Endothelial cell (in vitro differentiated cells): Measurements from ENCODE around the gene NELFA. TPM values are rescaled to one million over a fixed set of nuclear protein-coding genes. Genes with fewer than 3 reads are reported as not detected.

ENCODE experiments used
- DNase-seq: peaks from one replicate; pipeline ENCODE4 v3.0.0; 2021; ENCODE audit warnings: low spot score
- H3K27ac Mint-ChIP-seq: one replicate; pipeline ENCODE4 v1.8.0; 2021; ENCODE audit warnings: mixed read lengths, inconsistent platforms; ENCODE audit not compliant: unreplicated experiment
- H3K27me3 Mint-ChIP-seq: one replicate; pipeline ENCODE4 v1.8.0; 2021; ENCODE audit warnings: mild to moderate bottlenecking, moderate library complexity, mixed read lengths, inconsistent platforms; ENCODE audit not compliant: unreplicated experiment
- H3K36me3 Mint-ChIP-seq: one replicate; pipeline ENCODE4 v1.8.0; 2021; ENCODE audit warnings: mild to moderate bottlenecking, low read depth, mixed read lengths, inconsistent platforms; ENCODE audit not compliant: unreplicated experiment
- H3K4me1 Mint-ChIP-seq: one replicate; pipeline ENCODE4 v1.8.0; 2021; ENCODE audit warnings: mild to moderate bottlenecking, mixed read lengths, inconsistent platforms; ENCODE audit not compliant: unreplicated experiment
- H3K4me3 Mint-ChIP-seq: one replicate; pipeline ENCODE4 v1.8.0; 2021; ENCODE audit warnings: mild to moderate bottlenecking, mixed read lengths, inconsistent platforms; ENCODE audit not compliant: unreplicated experiment
- H3K9me3 Mint-ChIP-seq: one replicate; pipeline ENCODE4 v1.8.0; 2021; ENCODE audit warnings: mixed read lengths, inconsistent platforms; ENCODE audit not compliant: unreplicated experiment
- total RNA-seq: library from RNA; stranded (reverse); fragmentation: NEBNext Ultra II Directional; extraction: Animal tissue kit (Norgen Biotek cat#: 25700); gene quantifications from one replicate; pipeline ENCODE4 v1.2.1, GENCODE V29; 2021; ENCODE audit not compliant: unreplicated experiment
- TF ChIP-seq, protein P1 (sequence below): fragments of 200-600 bp; sonication (generic); IDR thresholded peaks from one replicate; pipeline ENCODE4 v1.5.0; 2021; ENCODE audit warnings: antibody characterized with exemption; ENCODE audit not compliant: unreplicated experiment

NELFA gene
- total RNA-seq, 1 donor from 2014 or later, result 30.2 TPM

- Mint-ChIP-seq H3K27me3 (peaks cover 4% of the 10 kb centered on the region), H3K4me1 (no peaks in the 10 kb centered on the region), H3K4me3 (no peak overlapping the region), H3K9me3 (no peaks in the 10 kb centered on the region), H3K27ac (no peak overlapping the region), H3K36me3 (peaks cover 8% of the 10 kb centered on the region)
- TF ChIP-seq, protein P1, sequence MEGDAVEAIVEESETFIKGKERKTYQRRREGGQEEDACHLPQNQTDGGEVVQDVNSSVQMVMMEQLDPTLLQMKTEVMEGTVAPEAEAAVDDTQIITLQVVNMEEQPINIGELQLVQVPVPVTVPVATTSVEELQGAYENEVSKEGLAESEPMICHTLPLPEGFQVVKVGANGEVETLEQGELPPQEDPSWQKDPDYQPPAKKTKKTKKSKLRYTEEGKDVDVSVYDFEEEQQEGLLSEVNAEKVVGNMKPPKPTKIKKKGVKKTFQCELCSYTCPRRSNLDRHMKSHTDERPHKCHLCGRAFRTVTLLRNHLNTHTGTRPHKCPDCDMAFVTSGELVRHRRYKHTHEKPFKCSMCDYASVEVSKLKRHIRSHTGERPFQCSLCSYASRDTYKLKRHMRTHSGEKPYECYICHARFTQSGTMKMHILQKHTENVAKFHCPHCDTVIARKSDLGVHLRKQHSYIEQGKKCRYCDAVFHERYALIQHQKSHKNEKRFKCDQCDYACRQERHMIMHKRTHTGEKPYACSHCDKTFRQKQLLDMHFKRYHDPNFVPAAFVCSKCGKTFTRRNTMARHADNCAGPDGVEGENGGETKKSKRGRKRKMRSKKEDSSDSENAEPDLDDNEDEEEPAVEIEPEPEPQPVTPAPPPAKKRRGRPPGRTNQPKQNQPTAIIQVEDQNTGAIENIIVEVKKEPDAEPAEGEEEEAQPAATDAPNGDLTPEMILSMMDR, result no peak
- no peak for DNase-seq
Measured at GRCh38 chr4:1990348-1990645, 18.5 kb downstream of the NELFA start.

- Mint-ChIP-seq H3K4me1 (no peaks in the 10 kb centered on the region), H3K27ac (no peak overlapping the region), H3K36me3 (peaks cover 8% of the 10 kb centered on the region), H3K4me3 (no peak overlapping the region), H3K9me3 (no peaks in the 10 kb centered on the region), H3K27me3 (peaks cover 2% of the 10 kb centered on the region)
- no peak for DNase-seq
- TF ChIP-seq, protein P1, result no peak
Measured at GRCh38 chr4:1989533-1990347, 19.0 kb downstream of the NELFA start.

- Mint-ChIP-seq H3K4me3 (no peak overlapping the region), H3K4me1 (no peaks in the 10 kb centered on the region), H3K27me3 (peaks cover 3% of the 10 kb centered on the region), H3K36me3 (peaks cover 8% of the 10 kb centered on the region), H3K9me3 (no peaks in the 10 kb centered on the region), H3K27ac (no peak overlapping the region)
- TF ChIP-seq, protein P1, result no peak
- DNase-seq, result no peak
Measured at GRCh38 chr4:1988327-1988724, 20.4 kb downstream of the NELFA start.

GRCh38 chr4:1987721-1988326 is 20.9 kb downstream of the NELFA start:
- no peak overlapping the region for H3K27ac Mint-ChIP-seq
- H3K9me3 Mint-ChIP-seq, result no peaks in the 10 kb centered on the region
- DNase-seq, result no peak
- H3K4me3 Mint-ChIP-seq, result no peak overlapping the region
- TF ChIP-seq, protein P1, result no peak
- no peaks in the 10 kb centered on the region for H3K4me1 Mint-ChIP-seq
- peaks cover 3% of the 10 kb centered on the region for H3K27me3 Mint-ChIP-seq
- peaks cover 9% of the 10 kb centered on the region for H3K36me3 Mint-ChIP-seq

DNA sequence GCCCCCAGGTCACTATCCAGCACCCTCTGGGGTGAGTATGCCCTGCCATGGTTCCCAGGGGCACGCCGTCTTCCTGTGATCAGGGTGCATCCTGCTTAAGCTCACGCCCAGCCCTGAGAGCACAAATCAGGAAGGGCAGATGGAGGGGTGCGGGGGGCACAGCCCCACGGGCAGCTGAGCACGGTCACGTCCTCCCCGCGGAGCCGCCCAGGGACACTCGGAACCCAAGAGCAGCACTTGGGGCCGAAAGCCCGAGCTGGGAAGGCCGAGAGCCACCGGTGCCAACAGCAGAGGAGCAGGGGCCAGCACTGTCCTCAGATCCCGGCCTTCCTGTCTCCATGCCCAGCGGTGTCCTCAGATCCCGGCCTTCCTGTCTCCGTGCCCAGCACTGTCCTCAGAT is 21.5 kb downstream of the NELFA start:
- DNase-seq, result no peak
- H3K27me3 Mint-ChIP-seq, result peaks cover 3% of the 10 kb centered on the region
- H3K4me1 Mint-ChIP-seq, result no peaks in the 10 kb centered on the region
- peaks cover 12% of the 10 kb centered on the region for H3K36me3 Mint-ChIP-seq
- TF ChIP-seq, protein P1, result no peak
- H3K9me3 Mint-ChIP-seq, result no peaks in the 10 kb centered on the region
- H3K4me3 Mint-ChIP-seq, result no peak overlapping the region
- no peak overlapping the region for H3K27ac Mint-ChIP-seq
